Thymus (tissue), 11 donors: ENCODE results near the gene BCAR3. TPM values are rescaled to one million over a fixed set of nuclear protein-coding genes. Genes with fewer than 3 reads are reported as not detected.

Source experiments
- DNase-seq, 9 donors: peaks; one replicate each; pipeline ENCODE4 v3.0.0-alpha.2; 2013; ENCODE audit warnings: low spot score in 9 of 9, low read depth in 6 of 9, missing footprints in 1 of 9
- H3K27ac ChIP-seq, 2 donors: one replicate each; pipeline ENCODE4 v1.5.1; 2013; ENCODE audit warnings: control low read depth in 1 of 2, low read depth in 1 of 2, low read length in 1 of 2, mild to moderate bottlenecking in 1 of 2, moderate library complexity in 1 of 2
- H3K27me3 ChIP-seq, 2 donors: one replicate each; pipeline ENCODE4 v1.5.1; 2013; ENCODE audit warnings: low read length in 1 of 2; ENCODE audit not compliant: control insufficient read depth in 2 of 2, insufficient read depth in 1 of 2
- H3K36me3 ChIP-seq, 2 donors: one replicate each; pipeline ENCODE4 v1.5.1; 2013; ENCODE audit warnings: low read length in 1 of 2, mild to moderate bottlenecking in 1 of 2, moderate library complexity in 1 of 2; ENCODE audit not compliant: control insufficient read depth in 2 of 2, insufficient read depth in 2 of 2
- H3K4me1 ChIP-seq, 2 donors: one replicate each; pipeline ENCODE4 v1.5.1; 2013; ENCODE audit warnings: low read length in 2 of 2; ENCODE audit not compliant: control insufficient read depth in 2 of 2, insufficient read depth in 2 of 2
- H3K4me3 ChIP-seq, 2 donors: one replicate each; pipeline ENCODE4 v1.5.1; 2013; ENCODE audit warnings: low read length in 2 of 2, control low read depth in 1 of 2, mild to moderate bottlenecking in 1 of 2
- H3K9me3 ChIP-seq, 2 donors: one replicate each; pipeline ENCODE4 v1.5.1; 2013; ENCODE audit warnings: low read length in 1 of 2, mild to moderate bottlenecking in 1 of 2; ENCODE audit not compliant: control insufficient read depth in 2 of 2, insufficient read depth in 1 of 2
- WGBS: extraction: QIAGEN DNeasy Blood & Tissue Kit; methylation state at CpG from one replicate; pipeline ENCODE4 v1.1.7; 2013; 5-methylcytosine and 5-hydroxymethylcytosine counted together
- polyA plus RNA-seq: library from polyadenylated mRNA; stranded (reverse); fragments of 200-250 nt; gene quantifications from one replicate; pipeline ENCODE4 v1.2.3, GENCODE V29; 2013
- total RNA-seq: library from RNA; stranded (reverse); fragments of 120-200 nt; gene quantifications from one replicate; pipeline ENCODE4 v1.2.4, GENCODE V29; 2013
- donor health status: healthy.

BCAR3 gene
- total and polyA plus RNA-seq, 2 donors = 7.9 to 10.5 TPM

DNA sequence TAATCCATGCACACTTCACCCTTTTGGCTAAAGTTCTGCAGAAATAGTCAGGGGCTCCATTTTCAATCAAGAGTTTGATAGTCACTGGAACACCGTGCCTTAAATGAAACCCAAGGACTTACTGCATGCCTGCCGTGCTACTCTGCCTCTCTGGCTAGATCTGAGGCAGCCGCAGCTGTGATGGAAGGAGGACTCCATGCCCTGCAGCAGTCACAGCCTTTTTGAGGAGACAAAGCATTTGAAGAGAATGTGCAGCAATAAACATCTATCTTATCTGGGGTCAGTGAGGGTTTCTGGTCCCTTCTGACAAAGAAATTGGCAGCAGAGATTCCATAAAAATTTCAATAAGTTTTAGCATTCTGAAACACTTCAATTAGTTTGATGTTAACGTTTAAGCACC is 78.0 kb downstream of the BCAR3 start:
- Histone ChIP-seq H3K4me1 (peaks cover 0 to 13% of the 10 kb centered on the region in 2 donors), H3K9me3 (no peaks in the 10 kb centered on the region), H3K27me3 (no peaks in the 10 kb centered on the region), H3K4me3 (no peak overlapping the region), H3K36me3 (no peaks in the 10 kb centered on the region), H3K27ac (no peak overlapping the region)
- 95% methylated on average over 4 of the region's 4 CpGs for WGBS
- no peak for DNase-seq

- peaks cover 0 to 13% of the 10 kb centered on the region in 2 donors for H3K4me1 ChIP-seq
- DNase-seq = no peak
- H3K27ac ChIP-seq = no peak overlapping the region
- no peak overlapping the region for H3K4me3 ChIP-seq
- 87% methylated on average over 3 of the region's 3 CpGs for WGBS
- no peaks in the 10 kb centered on the region for H3K27me3 ChIP-seq
- H3K36me3 ChIP-seq = no peaks in the 10 kb centered on the region
- no peaks in the 10 kb centered on the region for H3K9me3 ChIP-seq
Measured at GRCh38 chr1:93603106-93603505, 78.5 kb downstream of the BCAR3 start.

GRCh38 chr1:93602101-93602500 is 79.5 kb downstream of the BCAR3 start:
- no peak overlapping the region for H3K27ac ChIP-seq
- 94% methylated on average over 4 of the region's 4 CpGs for WGBS
- no peak overlapping the region for H3K4me3 ChIP-seq
- no peaks in the 10 kb centered on the region for H3K27me3 ChIP-seq
- no peaks in the 10 kb centered on the region for H3K36me3 ChIP-seq
- H3K9me3 ChIP-seq = no peaks in the 10 kb centered on the region
- no peak for DNase-seq
- peaks cover 0 to 15% of the 10 kb centered on the region in 2 donors for H3K4me1 ChIP-seq

DNA sequence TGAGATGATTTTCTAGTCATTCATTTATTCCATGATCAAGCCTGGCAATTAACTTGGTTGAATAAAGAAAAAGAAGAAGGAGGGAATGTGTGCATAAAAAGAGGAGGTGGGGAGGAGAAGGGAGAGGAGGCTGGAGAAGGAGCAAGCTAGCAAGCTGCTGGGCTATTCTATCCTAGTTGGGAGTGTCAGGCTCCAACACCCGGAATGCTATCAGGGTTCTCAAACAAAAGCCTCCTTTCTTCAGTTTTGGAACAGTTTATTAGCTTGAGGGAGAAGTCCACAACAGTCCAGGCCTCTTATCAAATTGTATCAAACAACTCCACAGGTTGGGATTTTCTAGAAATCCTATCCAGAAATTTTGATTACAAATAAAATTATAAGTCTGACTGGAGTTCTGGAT is 80.0 kb downstream of the BCAR3 start:
- H3K4me1 ChIP-seq = peaks cover 0 to 15% of the 10 kb centered on the region in 2 donors
- H3K27ac ChIP-seq = no peak overlapping the region
- H3K36me3 ChIP-seq = no peaks in the 10 kb centered on the region
- no peak overlapping the region for H3K4me3 ChIP-seq
- H3K27me3 ChIP-seq = no peaks in the 10 kb centered on the region
- no peaks in the 10 kb centered on the region for H3K9me3 ChIP-seq
- 93% methylated on average over 1 of the region's 1 CpG for WGBS
- no peak for DNase-seq

DNA sequence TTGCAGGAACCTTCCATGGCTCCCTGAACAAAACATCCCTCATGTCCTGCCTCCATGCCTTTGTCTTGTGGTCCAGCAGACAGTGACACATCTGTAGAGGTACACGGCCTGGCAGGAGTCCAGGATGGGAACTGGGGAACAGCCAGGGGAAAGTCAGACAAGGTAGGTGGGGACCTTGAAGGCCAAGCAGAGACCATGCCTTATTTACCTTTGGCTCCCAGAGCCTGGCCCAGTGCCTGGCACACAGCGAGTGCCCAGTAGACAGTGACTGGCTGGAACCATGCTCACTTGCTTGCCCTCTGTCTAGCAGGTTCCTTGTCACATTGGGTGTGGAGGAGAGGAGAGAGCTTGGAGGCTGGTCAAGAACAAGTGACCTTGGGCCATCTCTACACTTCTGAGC is 81.0 kb downstream of the BCAR3 start:
- peaks cover 0 to 17% of the 10 kb centered on the region in 2 donors for H3K4me1 ChIP-seq

GRCh38 chr1:93599479-93599878 is 82.2 kb downstream of the BCAR3 start:
- Histone ChIP-seq H3K36me3 (no peaks in the 10 kb centered on the region), H3K4me3 (no peak overlapping the region), H3K27me3 (no peaks in the 10 kb centered on the region), H3K9me3 (no peaks in the 10 kb centered on the region), H3K4me1 (peaks cover 0 to 17% of the 10 kb centered on the region in 2 donors), H3K27ac (no peak overlapping the region)
- 97% methylated on average over 6 of the region's 6 CpGs for WGBS
- no peak for DNase-seq

More for the DNA sequence above, 81.0 kb downstream of the BCAR3 start:
- no peak for DNase-seq
- 98% methylated on average over 2 of the region's 2 CpGs for WGBS
- Histone ChIP-seq H3K36me3 (no peaks in the 10 kb centered on the region), H3K4me3 (no peak overlapping the region), H3K9me3 (no peaks in the 10 kb centered on the region), H3K27ac (no peak overlapping the region), H3K27me3 (no peaks in the 10 kb centered on the region)

DNA sequence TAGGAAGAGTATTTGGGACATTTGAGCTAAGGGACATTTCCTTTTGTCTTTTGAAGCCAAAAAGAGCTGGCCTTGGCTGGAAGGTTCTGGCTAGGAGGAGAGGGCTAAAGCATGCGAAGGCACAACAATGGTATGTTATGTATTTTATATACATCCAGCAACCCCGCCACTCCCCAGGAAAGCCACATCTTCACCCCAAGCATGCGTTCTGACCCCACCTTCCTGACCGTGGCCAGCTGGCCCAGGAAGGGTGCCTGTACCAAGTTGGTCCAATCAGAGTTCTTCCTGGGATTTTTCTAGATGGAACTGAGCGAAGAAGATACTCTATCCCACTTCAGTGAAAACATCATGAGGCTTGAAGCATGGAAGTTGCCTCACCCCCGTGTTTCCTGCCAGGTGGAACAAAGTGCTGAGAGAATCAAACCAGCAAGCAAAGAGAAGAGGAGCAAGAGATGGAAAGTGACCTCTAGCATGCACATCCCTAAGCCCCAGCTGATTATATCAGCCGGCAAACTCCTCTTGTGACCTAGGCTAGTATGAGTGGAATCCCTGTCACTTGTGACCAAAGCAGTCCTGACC is 82.7 kb downstream of the BCAR3 start:
- Histone ChIP-seq H3K36me3 (no peaks in the 10 kb centered on the region), H3K4me1 (peaks cover 0 to 21% of the 10 kb centered on the region in 2 donors), H3K27ac (no peak overlapping the region), H3K9me3 (no peaks in the 10 kb centered on the region), H3K4me3 (no peak overlapping the region), H3K27me3 (no peaks in the 10 kb centered on the region)
- WGBS = 94% methylated on average over 7 of the region's 7 CpGs
- no peak for DNase-seq

GRCh38 chr1:93598396-93598795 is 83.2 kb downstream of the BCAR3 start:
- Histone ChIP-seq H3K9me3 (no peaks in the 10 kb centered on the region), H3K36me3 (no peaks in the 10 kb centered on the region), H3K27ac (peak overlapping the region in 1 of 2 donors; percentile 43), H3K4me3 (no peak overlapping the region), H3K4me1 (peaks cover 0 to 21% of the 10 kb centered on the region in 2 donors), H3K27me3 (no peaks in the 10 kb centered on the region)
- 93% methylated on average over 2 of the region's 2 CpGs for WGBS
- DNase-seq = no peak

DNA sequence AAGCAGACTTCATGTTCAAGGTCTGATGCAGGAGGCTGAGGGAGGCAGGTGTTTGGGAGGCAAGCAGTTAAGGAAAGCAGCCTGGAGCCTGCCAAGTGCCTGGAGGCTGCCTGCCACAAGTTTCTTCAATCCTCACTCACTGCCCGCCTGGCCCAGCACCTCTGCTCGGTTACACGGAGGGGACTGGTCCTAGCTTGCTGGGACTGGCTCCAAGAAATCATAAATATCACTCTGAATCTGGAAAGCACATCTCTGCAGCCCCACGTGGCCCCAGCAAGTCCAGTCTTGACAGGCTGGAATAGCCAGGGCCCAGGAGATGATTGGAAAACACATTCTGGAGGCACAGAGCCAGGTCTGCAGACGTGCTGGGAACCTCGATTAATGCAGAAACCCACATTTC is 83.9 kb downstream of the BCAR3 start:
- Histone ChIP-seq H3K27ac (peak overlapping the region in 1 of 2 donors; percentile 43), H3K4me1 (peaks cover 0 to 21% of the 10 kb centered on the region in 2 donors), H3K27me3 (no peaks in the 10 kb centered on the region), H3K9me3 (no peaks in the 10 kb centered on the region), H3K36me3 (no peaks in the 10 kb centered on the region), H3K4me3 (no peak overlapping the region)
- 90% methylated on average over 6 of the region's 6 CpGs for WGBS
- peak in 2 of 9 donors; percentile 8 to 32 for DNase-seq
